ENCODE results near the gene UBL7.

UBL7 gene

DNA sequence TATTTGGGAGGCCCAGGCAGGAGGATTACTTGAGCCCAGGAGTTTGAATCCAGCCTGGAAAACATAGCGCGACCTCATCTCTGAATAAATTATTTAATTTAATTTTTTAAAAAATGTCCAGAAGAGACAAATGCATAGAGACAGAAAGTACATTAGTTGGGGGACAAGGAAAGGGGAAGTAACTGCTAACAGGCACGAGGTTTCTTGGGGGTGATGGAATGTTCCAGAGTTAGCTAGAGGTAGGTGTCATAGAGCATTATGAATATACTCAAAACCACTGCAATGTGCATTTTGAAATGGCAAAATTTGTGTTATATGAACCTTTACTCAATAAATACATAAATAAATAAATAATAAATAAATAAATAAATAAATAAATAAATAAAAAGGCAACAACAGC is 61.9 kb downstream of the UBL7 start:
- Histone ChIP-seq H3K9me3 (ENCODE audit: control insufficient read depth, insufficient read depth, low read length) (no peaks in the 10 kb centered on the region), H3K27me3 (ENCODE audit: control insufficient read depth, insufficient read depth, low read length) (no peaks in the 10 kb centered on the region), H3K36me3 (ENCODE audit: control insufficient read depth, insufficient read depth, low read length) (no peaks in the 10 kb centered on the region), H3K4me3 (ENCODE audit: low read length) (no peak overlapping the region), H3K4me1 (ENCODE audit: control insufficient read depth, insufficient read depth, low read length) (no peaks in the 10 kb centered on the region; the same call in 1 of the 2 replicates), H3K27ac (ENCODE audit: low read length) (no peak overlapping the region)
- no peak for DNase-seq (ENCODE audit: low read depth, low spot score)
- no CpG with 5 or more reads among the region's 3 CpGs for WGBS (ENCODE audit: insufficient coverage, insufficient read length)

DNA sequence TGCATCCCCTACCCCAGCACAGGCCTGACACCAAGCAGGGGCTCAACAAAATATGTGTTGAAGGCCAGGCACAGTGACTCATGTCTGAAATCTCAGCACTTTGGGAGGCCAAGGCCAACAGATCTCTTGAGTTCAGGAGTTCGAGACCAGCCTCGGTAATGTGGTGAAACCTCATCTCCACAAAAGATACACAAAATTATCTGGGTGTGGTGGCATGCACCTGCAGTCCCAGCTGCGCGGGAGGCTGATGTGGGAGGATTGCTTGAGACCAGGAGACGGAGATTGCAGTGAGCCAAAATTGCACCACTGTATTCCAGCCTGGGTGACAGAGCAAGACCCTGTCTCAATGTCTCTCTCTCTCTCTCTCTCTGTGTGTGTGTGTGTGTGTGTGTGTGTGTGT is 62.8 kb downstream of the UBL7 start:
- Histone ChIP-seq H3K4me1 (ENCODE audit: control insufficient read depth, insufficient read depth, low read length) (no peaks in the 10 kb centered on the region), H3K27me3 (ENCODE audit: control insufficient read depth, insufficient read depth, low read length) (no peaks in the 10 kb centered on the region), H3K36me3 (ENCODE audit: control insufficient read depth, insufficient read depth, low read length) (no peaks in the 10 kb centered on the region), H3K9me3 (ENCODE audit: control insufficient read depth, insufficient read depth, low read length) (no peaks in the 10 kb centered on the region), H3K27ac (ENCODE audit: low read length) (no peak overlapping the region), H3K4me3 (ENCODE audit: low read length) (no peak overlapping the region)
- no peak for DNase-seq (ENCODE audit: low read depth, low spot score)
- WGBS (ENCODE audit: insufficient coverage, insufficient read length): no CpG with 5 or more reads among the region's 5 CpGs

DNA sequence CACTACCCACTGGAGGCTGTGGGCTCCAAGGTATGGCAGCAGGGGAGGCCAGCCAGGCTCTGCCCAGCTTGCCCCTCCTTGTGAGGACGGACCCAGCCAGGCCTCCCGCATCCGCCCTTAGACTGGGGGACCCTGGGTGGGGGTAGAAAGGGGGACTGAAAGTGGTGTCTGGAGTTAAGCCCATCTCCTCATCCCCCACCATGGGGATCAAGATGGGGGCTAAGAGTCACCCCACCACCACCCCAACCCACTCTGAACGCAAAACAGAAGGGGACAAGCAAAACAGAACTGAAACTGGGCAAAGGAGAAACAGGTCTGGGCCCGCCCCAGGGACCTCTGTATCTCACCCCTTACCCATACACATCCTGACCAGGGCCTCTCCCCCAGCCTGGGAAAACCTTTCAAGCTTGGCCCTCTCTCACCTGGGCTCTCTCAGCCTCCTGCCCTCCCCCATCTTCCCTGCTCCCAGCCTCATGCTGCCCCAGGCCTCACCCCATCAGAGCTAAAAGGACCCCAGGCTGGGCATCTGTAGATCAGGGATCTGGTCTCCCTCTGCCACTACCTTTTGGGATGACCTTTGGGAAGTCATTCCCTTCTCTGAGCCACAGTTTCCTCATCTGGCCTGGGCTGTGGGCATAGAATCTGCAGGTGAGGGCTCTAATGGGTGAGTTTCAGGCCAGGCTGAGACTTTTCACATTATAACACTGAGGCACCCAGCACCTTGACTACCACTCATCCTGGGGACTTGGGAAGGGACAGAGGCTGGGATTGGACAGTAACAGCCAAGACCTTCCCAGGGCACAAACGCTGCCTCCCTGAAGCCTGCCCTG is 63.5 kb downstream of the UBL7 start:
- no peak overlapping the region for H3K4me3 ChIP-seq (ENCODE audit: low read length)
- DNase-seq (ENCODE audit: low read depth, low spot score): no peak
- no peaks in the 10 kb centered on the region for H3K9me3 ChIP-seq (ENCODE audit: control insufficient read depth, insufficient read depth, low read length)
- H3K36me3 ChIP-seq (ENCODE audit: control insufficient read depth, insufficient read depth, low read length): no peaks in the 10 kb centered on the region
- H3K4me1 ChIP-seq (ENCODE audit: control insufficient read depth, insufficient read depth, low read length): no peaks in the 10 kb centered on the region
- no peak overlapping the region for H3K27ac ChIP-seq (ENCODE audit: low read length)
- WGBS (ENCODE audit: insufficient coverage, insufficient read length): no CpG with 5 or more reads among the region's 6 CpGs
- H3K27me3 ChIP-seq (ENCODE audit: control insufficient read depth, insufficient read depth, low read length): no peaks in the 10 kb centered on the region

GRCh38 chr15:74396445-74397238 is 64.3 kb downstream of the UBL7 start:
- Histone ChIP-seq H3K4me3 (ENCODE audit: low read length) (no peak overlapping the region), H3K27ac (ENCODE audit: low read length) (no peak overlapping the region), H3K9me3 (ENCODE audit: control insufficient read depth, insufficient read depth, low read length) (no peaks in the 10 kb centered on the region), H3K4me1 (ENCODE audit: control insufficient read depth, insufficient read depth, low read length) (no peaks in the 10 kb centered on the region), H3K27me3 (ENCODE audit: control insufficient read depth, insufficient read depth, low read length) (no peaks in the 10 kb centered on the region), H3K36me3 (ENCODE audit: control insufficient read depth, insufficient read depth, low read length) (no peaks in the 10 kb centered on the region)
- DNase-seq (ENCODE audit: low read depth, low spot score): no peak
- no CpG with 5 or more reads among the region's 9 CpGs for WGBS (ENCODE audit: insufficient coverage, insufficient read length)

GRCh38 chr15:74396146-74396438 is 64.9 kb downstream of the UBL7 start:
- DNase-seq (ENCODE audit: low read depth, low spot score): no peak
- no peak overlapping the region for H3K4me3 ChIP-seq (ENCODE audit: low read length)
- no peaks in the 10 kb centered on the region for H3K4me1 ChIP-seq (ENCODE audit: control insufficient read depth, insufficient read depth, low read length)
- H3K9me3 ChIP-seq (ENCODE audit: control insufficient read depth, insufficient read depth, low read length): no peaks in the 10 kb centered on the region
- H3K27ac ChIP-seq (ENCODE audit: low read length): no peak overlapping the region
- H3K36me3 ChIP-seq (ENCODE audit: control insufficient read depth, insufficient read depth, low read length): no peaks in the 10 kb centered on the region
- H3K27me3 ChIP-seq (ENCODE audit: control insufficient read depth, insufficient read depth, low read length): no peaks in the 10 kb centered on the region
- WGBS (ENCODE audit: insufficient coverage, insufficient read length): no CpG with 5 or more reads among the region's 10 CpGs
